ENCODE data around the gene SORBS1. TPM values are rescaled to one million over a fixed set of nuclear protein-coding genes. Genes with fewer than 3 reads are reported as not detected.

SORBS1 gene
- total RNA-seq, 4 donors from 2014 or later, result 21.5 to 65.8 (median 30.1) TPM

GRCh38 chr10:95518455-95519452 lies 42.4 kb downstream of the SORBS1 start:
- TF ChIP-seq, protein P1, sequence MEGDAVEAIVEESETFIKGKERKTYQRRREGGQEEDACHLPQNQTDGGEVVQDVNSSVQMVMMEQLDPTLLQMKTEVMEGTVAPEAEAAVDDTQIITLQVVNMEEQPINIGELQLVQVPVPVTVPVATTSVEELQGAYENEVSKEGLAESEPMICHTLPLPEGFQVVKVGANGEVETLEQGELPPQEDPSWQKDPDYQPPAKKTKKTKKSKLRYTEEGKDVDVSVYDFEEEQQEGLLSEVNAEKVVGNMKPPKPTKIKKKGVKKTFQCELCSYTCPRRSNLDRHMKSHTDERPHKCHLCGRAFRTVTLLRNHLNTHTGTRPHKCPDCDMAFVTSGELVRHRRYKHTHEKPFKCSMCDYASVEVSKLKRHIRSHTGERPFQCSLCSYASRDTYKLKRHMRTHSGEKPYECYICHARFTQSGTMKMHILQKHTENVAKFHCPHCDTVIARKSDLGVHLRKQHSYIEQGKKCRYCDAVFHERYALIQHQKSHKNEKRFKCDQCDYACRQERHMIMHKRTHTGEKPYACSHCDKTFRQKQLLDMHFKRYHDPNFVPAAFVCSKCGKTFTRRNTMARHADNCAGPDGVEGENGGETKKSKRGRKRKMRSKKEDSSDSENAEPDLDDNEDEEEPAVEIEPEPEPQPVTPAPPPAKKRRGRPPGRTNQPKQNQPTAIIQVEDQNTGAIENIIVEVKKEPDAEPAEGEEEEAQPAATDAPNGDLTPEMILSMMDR (IDR thresholded peaks at IDR 0.05), result no peak
- Histone ChIP-seq H3K27ac (no peak overlapping the region), H3K36me3 (no peaks in the 10 kb centered on the region), H3K27me3 (no peaks in the 10 kb centered on the region), H3K4me3 (replicated peaks in 1 of 3) (no peak overlapping the region), H3K4me1 (no peaks in the 10 kb centered on the region), H3K9me3 (no peaks in the 10 kb centered on the region)
- DNase-seq, result no peak
- intact Hi-C loops (cut with DNase I), result no loop called here
- 88 to 89% methylated on average over 8 of the region's 8 CpGs for WGBS, 2 donors

GRCh38 chr10:95517536-95518454 lies 43.4 kb downstream of the SORBS1 start:
- TF ChIP-seq POLR2A (IDR thresholded peaks at IDR 0.05), result no peak
- TF ChIP-seq, protein P1 (IDR thresholded peaks at IDR 0.05), result no peak
- no peak overlapping the region for H3K27ac ChIP-seq
- H3K4me3 ChIP-seq (replicated peaks in 1 of 3), result no peak overlapping the region
- no peaks in the 10 kb centered on the region for H3K36me3 ChIP-seq
- H3K4me1 ChIP-seq, result no peaks in the 10 kb centered on the region
- no peaks in the 10 kb centered on the region for H3K27me3 ChIP-seq
- intact Hi-C loops (cut with DNase I), result no loop called here
- H3K9me3 ChIP-seq, result no peaks in the 10 kb centered on the region
- WGBS, 2 donors, result 65 to 72% methylated on average over 5 of the region's 5 CpGs
- no peak for DNase-seq

GRCh38 chr10:95516774-95517373 lies 44.3 kb downstream of the SORBS1 start:
- no peaks in the 10 kb centered on the region for H3K36me3 ChIP-seq
- WGBS, 2 donors, result 93 to 94% methylated on average over 7 of the region's 7 CpGs
- no peak overlapping the region for H3K4me3 ChIP-seq (replicated peaks in 1 of 3)
- intact Hi-C loops (cut with DNase I), result no loop called here
- no peak overlapping the region for H3K27ac ChIP-seq
- DNase-seq, result no peak
- no peaks in the 10 kb centered on the region for H3K4me1 ChIP-seq
- H3K27me3 ChIP-seq, result no peaks in the 10 kb centered on the region
- TF ChIP-seq, protein P1 (IDR thresholded peaks at IDR 0.05), result no peak
- TF ChIP-seq POLR2A (IDR thresholded peaks at IDR 0.05), result no peak
- no peaks in the 10 kb centered on the region for H3K9me3 ChIP-seq

GRCh38 chr10:95513941-95514392 lies 47.2 kb downstream of the SORBS1 start:
- H3K4me3 ChIP-seq (replicated peaks in 1 of 3), result no peak overlapping the region
- no peak for TF ChIP-seq POLR2A (IDR thresholded peaks at IDR 0.05)
- TF ChIP-seq, protein P1 (IDR thresholded peaks at IDR 0.05), result no peak
- no peaks in the 10 kb centered on the region for H3K27me3 ChIP-seq
- H3K4me1 ChIP-seq, result peaks cover 0 to 2% of the 10 kb centered on the region in 2 donors
- WGBS, 2 donors, result 55 to 74% methylated on average over 2 of the region's 2 CpGs
- no peaks in the 10 kb centered on the region for H3K36me3 ChIP-seq
- intact Hi-C loops (cut with DNase I), result no loop called here
- H3K9me3 ChIP-seq, result no peaks in the 10 kb centered on the region
- no peak overlapping the region for H3K27ac ChIP-seq
- no peak for DNase-seq
